HG03354 (cell line): Measurements from ENCODE around the gene FAM3C.

Experiments
- ATAC-seq: cut with Tn5 transposase; IDR thresholded peaks from one replicate; pipeline ENCODE4 v1.9.1; 2021; ENCODE audit warnings: mild to moderate bottlenecking; ENCODE audit not compliant: unreplicated experiment, poor library complexity, severe bottlenecking

FAM3C gene

DNA sequence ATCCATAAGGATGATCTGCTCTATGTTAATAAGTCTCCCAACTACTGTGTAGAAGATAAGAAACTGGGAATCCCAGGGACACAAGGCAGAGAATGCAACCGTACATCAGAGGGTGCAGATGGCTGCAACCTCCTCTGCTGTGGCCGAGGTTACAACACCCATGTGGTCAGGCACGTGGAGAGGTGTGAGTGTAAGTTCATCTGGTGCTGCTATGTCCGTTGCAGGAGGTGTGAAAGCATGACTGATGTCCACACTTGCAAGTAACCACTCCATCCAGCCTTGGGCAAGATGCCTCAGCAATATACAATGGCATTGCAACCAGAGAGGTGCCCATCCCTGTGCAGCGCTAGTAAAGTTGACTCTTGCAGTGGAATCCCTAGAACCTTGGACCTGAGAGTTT lies 57.0 kb downstream of the FAM3C start:
- ATAC-seq: no peak

DNA sequence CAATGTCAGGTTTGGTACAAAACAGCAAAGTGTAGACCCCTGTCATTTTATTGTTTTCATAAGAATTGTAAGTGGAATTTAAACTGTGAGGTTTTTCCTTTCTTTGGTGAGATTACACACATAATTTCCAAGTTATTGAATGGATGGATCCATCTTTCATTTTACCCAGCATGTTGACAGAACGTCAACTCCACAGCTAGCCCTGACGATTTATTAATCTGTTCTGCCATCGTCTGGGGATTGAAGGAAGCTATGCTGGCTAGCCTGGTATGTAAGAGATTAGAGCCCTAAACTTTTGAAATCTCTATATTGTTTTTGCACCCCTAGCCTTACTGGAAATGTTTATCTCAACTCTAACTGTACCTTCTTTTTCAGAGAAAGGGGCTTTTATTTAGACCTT lies 58.7 kb downstream of the FAM3C start:
- ATAC-seq: peak; percentile 67

DNA sequence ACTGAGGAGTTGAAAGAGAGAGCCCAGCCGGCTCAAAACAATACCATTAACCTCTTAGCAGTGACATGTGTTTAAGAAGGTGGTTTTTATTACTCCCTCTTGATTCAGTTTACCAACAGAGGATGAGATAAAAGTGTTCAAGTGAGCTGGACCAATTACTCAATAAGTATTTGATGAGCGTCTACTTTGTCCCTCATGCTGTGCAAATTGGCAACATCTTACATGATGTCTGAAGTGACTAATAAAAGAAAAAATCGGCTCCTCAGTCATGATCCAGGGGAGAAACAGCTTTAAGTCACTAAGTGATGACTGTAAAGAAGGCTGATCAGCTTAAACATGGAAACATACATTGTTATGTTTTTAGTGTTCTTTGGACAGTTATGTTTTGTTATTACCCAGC lies 59.5 kb downstream of the FAM3C start:
- ATAC-seq: no peak

- no peak for ATAC-seq
These were observed 61.0 kb downstream of the FAM3C start for GRCh38 chr7:121334875-121335648.

GRCh38 chr7:121334376-121334775 lies 61.7 kb downstream of the FAM3C start:
- ATAC-seq: no peak

- no peak for ATAC-seq
These were observed 64.5 kb downstream of the FAM3C start for GRCh38 chr7:121331574-121331973.

DNA sequence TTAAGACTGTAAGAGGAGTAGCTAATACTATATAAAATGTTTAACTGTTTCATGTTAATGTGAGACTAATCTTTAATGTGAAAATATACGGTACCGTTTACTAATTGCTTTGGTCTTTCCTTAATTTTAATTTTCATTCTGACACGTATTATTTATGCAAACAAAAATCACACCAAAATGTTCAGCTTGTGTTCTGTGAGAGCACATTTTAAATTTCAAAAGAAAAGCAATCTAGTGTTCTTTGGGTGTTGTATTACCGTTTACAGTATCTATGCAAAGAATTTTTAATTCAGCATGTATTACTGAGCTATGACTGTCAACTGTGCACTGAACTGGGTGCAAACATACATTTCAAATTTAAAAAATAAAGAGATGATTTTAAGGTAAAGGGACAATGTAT lies 65.1 kb downstream of the FAM3C start:
- no peak for ATAC-seq

GRCh38 chr7:121330053-121330833 lies 65.9 kb downstream of the FAM3C start:
- peak; percentile 48 for ATAC-seq

- peak; percentile 67 for ATAC-seq
These were observed 66.7 kb downstream of the FAM3C start for GRCh38 chr7:121329191-121330052.

DNA sequence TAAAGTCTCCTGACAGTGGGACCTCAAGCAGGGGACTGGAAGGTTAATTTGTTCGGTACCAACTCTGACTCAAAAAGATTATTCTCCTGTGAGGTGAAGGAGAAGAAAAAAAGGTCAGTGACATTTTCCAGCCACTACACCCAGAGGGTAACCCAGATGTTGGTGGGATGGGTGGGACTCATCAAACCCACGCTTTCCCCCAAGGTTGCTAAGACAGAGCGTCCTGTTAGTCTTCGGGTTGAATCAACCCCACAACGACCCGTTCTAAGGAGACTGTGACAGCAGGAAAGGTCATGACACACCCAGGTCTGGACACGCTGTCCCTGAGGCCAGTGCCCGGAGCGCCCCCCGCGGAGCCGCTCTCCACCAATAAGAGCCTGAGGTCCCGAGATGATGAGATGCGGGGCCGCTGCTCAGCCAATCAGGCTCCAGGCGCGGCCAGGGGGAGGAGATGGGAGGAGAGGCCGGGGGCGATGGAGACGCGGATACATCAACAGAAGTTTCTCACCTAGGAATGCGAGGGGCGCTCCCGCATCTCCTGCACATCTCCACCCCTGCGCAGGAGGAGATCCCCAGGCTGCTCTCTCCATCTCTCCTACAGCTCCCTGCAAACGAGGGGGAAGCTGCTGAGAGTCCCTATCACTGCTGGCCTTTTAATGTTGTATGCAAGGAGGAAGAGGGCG lies 67.5 kb downstream of the FAM3C start, which contains the start of gene WNT16:
WNT16 (plus strand) TSS at position 493 of the 683 bp plus-strand sequence. CDS start 293 bp downstream, outside the sequence.
- peak; percentile 3 for ATAC-seq

DNA sequence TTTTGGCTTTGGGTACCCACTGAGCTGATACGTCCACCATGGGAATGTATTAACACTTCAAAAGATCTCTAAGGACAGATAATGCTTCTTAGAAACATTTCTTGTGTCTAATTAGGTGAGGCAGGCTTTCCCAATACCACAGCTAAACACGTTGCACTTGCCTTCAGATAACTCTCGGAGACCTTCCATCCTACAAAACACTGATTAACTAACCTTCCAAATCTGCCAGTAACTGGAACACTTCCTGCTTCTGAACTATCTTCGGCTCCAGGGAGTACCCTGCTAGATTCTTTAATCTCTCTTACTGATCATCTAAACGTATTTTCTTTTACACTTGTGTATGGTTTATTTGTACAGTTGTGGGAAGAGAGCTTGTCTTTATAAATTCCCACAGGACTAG lies 68.4 kb downstream of the FAM3C start:
- no peak for ATAC-seq

GRCh38 chr7:121323515-121324302 lies 72.4 kb downstream of the FAM3C start:
- ATAC-seq: no peak

- no peak for ATAC-seq
These were observed 73.6 kb downstream of the FAM3C start for GRCh38 chr7:121322460-121322859.

- peak; percentile 26 for ATAC-seq
These were observed 80.9 kb downstream of the FAM3C start for GRCh38 chr7:121315170-121315569.

DNA sequence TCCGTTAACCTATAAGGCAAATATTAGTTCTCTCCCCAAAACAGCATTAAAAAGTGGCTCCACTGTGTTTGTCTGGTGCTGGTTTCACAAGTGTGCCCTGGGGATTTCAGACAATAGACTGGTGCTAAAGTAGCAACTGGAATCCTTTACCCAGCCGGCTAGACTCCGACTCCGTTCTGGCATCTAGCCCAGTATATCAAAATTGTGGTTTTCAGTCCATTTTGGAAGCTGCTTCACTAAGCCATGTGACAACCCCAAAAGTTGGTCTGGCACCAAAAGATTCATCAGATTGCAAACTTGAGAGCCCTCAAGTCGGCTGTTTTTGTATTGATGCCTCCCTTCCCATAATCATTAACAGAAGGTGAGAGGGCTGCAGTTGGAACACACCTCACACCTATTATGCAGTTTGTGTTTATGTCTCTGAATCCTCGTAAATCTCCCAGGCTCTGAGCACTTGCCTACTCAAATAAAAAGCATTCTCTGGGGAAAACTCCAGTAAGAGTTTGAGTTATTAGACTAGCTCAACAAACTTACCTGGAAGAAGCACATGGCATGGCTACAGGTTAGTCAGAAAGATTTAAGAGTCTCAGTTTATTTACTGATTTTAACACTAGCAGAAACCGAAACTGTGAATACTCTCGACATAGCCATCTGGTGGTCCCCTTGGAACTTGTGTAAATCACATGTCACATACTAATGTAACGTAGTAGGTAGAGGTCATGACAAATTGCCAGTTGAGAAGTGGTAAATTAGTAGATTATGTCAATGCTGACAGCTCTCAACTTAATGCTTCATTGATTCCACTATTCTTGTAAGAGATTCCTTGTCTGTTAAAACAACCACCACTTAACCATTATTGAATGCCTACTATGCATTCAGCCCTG lies 82.1 kb downstream of the FAM3C start:
- peak; percentile 93 for ATAC-seq

DNA sequence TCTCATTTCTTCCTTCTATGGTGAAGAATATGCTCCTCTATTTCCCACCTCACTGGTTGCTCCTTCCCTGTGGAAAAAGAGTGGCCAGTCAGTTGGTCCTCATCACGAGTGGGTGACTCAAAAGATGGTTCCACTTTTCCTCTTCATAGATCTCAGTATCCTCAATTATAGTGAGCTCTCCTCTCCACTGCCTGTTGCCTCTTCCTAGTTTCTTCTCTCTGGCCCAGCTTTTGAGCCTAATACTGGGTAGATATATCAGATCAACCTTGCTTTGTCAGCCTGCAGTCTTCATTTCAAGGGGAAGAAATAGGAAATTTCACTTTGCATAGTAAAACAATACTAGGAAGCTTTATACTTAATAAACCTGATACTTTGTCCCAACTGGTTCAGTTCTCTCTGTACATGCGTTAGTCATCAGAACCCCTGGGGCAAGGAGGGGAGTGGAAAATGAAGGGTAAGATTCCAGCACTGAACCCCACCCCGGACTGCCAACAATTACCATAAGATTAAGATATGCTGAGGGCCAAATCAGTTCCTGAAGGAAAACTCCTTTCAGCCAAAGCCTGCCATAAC lies 82.8 kb downstream of the FAM3C start:
- no peak for ATAC-seq

DNA sequence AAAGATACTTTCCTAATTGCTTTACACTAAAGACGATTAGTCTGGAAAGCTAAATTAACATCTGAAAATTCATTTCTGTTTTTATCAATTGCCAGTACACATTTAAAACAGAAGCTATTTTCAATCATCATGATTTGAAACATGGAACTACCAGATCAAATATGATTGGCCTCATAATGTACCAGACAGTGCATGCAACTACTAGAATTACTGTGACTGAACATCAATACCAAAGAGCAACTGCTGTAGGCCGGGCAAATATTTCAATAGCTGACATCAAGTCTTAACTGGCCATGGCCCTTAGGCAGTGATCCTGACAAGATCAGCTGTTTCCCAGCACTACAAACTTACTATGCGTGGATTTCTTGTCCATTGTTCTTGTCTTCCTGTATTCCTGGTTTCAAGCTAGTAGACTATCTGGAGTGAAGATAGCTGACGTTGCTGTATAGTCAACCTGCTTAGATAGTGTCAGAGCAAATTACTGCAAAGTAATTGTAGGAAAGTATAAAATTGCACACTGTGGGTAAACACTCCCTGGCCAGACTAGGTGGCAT lies 89.0 kb downstream of the FAM3C start:
- ATAC-seq: no peak
